ENCODE data around the gene MVD. TPM values are rescaled to one million over a fixed set of nuclear protein-coding genes. Genes with fewer than 3 reads are reported as not detected.

Gene MVD
- total RNA-seq, 2 donors from 2014 or later = 34.7 to 40.0 TPM

- Histone ChIP-seq H3K27me3 (replicated peaks; ENCODE audit: insufficient read depth) (peaks cover 16% of the 10 kb centered on the region), H3K36me3 (no peaks in the 10 kb centered on the region), H3K4me1 (replicated peaks) (no peaks in the 10 kb centered on the region), H3K9me3 (no peaks in the 10 kb centered on the region), H3K4me3 (no peak overlapping the region), H3K27ac (no peak overlapping the region)
- intact Hi-C loops (cut with DNase I) = no loop called here
- WGBS = 96% methylated on average over 7 of the region's 9 CpGs
- no peak for TF ChIP-seq POLR2A (IDR thresholded peaks at IDR 0.05)
- TF ChIP-seq, protein P1, sequence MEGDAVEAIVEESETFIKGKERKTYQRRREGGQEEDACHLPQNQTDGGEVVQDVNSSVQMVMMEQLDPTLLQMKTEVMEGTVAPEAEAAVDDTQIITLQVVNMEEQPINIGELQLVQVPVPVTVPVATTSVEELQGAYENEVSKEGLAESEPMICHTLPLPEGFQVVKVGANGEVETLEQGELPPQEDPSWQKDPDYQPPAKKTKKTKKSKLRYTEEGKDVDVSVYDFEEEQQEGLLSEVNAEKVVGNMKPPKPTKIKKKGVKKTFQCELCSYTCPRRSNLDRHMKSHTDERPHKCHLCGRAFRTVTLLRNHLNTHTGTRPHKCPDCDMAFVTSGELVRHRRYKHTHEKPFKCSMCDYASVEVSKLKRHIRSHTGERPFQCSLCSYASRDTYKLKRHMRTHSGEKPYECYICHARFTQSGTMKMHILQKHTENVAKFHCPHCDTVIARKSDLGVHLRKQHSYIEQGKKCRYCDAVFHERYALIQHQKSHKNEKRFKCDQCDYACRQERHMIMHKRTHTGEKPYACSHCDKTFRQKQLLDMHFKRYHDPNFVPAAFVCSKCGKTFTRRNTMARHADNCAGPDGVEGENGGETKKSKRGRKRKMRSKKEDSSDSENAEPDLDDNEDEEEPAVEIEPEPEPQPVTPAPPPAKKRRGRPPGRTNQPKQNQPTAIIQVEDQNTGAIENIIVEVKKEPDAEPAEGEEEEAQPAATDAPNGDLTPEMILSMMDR (IDR thresholded peaks at IDR 0.05) = no peak
- no peak for TF ChIP-seq POLR2AphosphoS5 (IDR thresholded peaks at IDR 0.05)
- no peak for DNase-seq (ENCODE audit: low spot score)
These were observed 19.3 kb downstream of the MVD start for GRCh38 chr16:88643644-88643932.

- no peaks in the 10 kb centered on the region for H3K4me1 ChIP-seq (replicated peaks)
- no peak for TF ChIP-seq POLR2A (IDR thresholded peaks at IDR 0.05)
- TF ChIP-seq POLR2AphosphoS5 (IDR thresholded peaks at IDR 0.05) = no peak
- TF ChIP-seq, protein P1 (IDR thresholded peaks at IDR 0.05) = no peak
- H3K27me3 ChIP-seq (replicated peaks; ENCODE audit: insufficient read depth) = peaks cover 17% of the 10 kb centered on the region
- intact Hi-C loops (cut with DNase I) = no loop called here
- H3K36me3 ChIP-seq = no peaks in the 10 kb centered on the region
- H3K9me3 ChIP-seq = no peaks in the 10 kb centered on the region
- H3K4me3 ChIP-seq = no peak overlapping the region
- 77% methylated on average over 52 of the region's 58 CpGs for WGBS
- no peak overlapping the region for H3K27ac ChIP-seq
- DNase-seq (ENCODE audit: low spot score) = no peak
These were observed 19.8 kb downstream of the MVD start for GRCh38 chr16:88642881-88643643.

GRCh38 chr16:88640498-88641247 lies 22.2 kb downstream of the MVD start:
- Histone ChIP-seq H3K4me3 (no peak overlapping the region), H3K4me1 (replicated peaks) (no peaks in the 10 kb centered on the region), H3K36me3 (no peaks in the 10 kb centered on the region), H3K27me3 (replicated peaks; ENCODE audit: insufficient read depth) (peaks cover 17% of the 10 kb centered on the region), H3K9me3 (no peaks in the 10 kb centered on the region), H3K27ac (no peak overlapping the region)
- no peak for DNase-seq (ENCODE audit: low spot score)
- TF ChIP-seq POLR2A (IDR thresholded peaks at IDR 0.05) (no peak), POLR2AphosphoS5 (IDR thresholded peaks at IDR 0.05) (no peak)
- TF ChIP-seq, protein P1 (IDR thresholded peaks at IDR 0.05) = no peak
- 61% methylated on average over 15 of the region's 17 CpGs for WGBS
- intact Hi-C loops (cut with DNase I) = no loop called here

DNA sequence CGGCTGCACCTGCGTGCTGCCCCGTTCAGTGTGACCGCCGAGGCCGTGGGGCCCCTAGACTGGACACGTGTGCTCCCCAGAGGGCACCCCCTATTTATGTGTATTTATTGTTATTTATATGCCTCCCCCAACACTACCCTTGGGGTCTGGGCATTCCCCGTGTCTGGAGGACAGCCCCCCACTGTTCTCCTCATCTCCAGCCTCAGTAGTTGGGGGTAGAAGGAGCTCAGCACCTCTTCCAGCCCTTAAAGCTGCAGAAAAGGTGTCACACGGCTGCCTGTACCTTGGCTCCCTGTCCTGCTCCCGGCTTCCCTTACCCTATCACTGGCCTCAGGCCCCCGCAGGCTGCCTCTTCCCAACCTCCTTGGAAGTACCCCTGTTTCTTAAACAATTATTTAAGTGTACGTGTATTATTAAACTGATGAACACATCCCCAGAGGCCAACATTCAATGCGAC lies 22.8 kb downstream of the MVD start:
- intact Hi-C loops (cut with DNase I) = no loop called here
- no peaks in the 10 kb centered on the region for H3K36me3 ChIP-seq
- no peak for DNase-seq (ENCODE audit: low spot score)
- no peaks in the 10 kb centered on the region for H3K9me3 ChIP-seq
- WGBS = 48% methylated on average over 13 of the region's 13 CpGs
- H3K27ac ChIP-seq = no peak overlapping the region
- no peak overlapping the region for H3K4me3 ChIP-seq
- H3K4me1 ChIP-seq (replicated peaks) = no peaks in the 10 kb centered on the region
- peaks cover 17% of the 10 kb centered on the region for H3K27me3 ChIP-seq (replicated peaks; ENCODE audit: insufficient read depth)
- TF ChIP-seq POLR2A (IDR thresholded peaks at IDR 0.05) = no peak
- TF ChIP-seq, protein P1 (IDR thresholded peaks at IDR 0.05) = no peak
- no peak for TF ChIP-seq POLR2AphosphoS5 (IDR thresholded peaks at IDR 0.05)
